ENCODE results near the gene HOXD3.

Gene HOXD3

DNA sequence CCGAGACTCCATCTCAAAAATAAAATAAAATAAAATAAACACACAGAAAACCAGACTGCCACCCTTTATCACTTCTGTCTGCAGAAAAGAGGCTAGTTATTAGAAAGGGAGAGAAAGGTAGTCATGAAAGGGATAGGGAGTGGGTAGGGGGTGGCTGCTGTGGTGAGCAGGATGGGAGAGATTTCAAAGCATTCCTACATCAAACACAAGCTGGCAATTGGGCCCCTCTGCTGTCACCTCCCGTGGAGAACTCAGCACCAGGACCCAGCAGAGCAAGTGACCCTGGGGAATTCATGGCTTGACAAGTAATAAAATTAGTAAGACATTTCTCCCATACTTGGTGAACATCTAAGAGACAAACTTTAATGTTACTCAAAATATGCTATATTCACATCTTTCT, 27.6 kb downstream of the HOXD3 start:
- no peak for DNase-seq

DNA sequence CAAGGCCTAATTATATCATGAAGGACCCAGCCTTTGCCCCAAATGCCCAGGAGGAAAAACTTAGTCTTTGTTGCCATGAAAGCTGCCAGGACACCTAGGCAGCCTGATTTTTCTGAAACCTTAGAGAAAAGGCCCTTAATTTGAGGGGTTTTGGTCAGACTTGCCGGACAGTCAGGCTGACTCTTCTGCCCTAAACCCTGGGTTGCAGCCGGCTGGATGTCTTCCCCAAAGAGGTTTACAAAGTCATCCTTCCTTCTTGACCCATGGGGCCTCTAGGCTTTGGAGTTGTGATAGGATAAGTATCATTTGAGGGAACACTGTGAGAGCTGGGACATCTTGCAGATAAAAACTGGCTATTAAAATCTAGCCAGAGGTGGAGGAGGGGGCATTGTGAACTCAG, 28.9 kb downstream of the HOXD3 start:
- no peak for DNase-seq

GRCh38 chr2:176187200-176187898, 30.2 kb downstream of the HOXD3 start:
- DNase-seq, result no peak

DNA sequence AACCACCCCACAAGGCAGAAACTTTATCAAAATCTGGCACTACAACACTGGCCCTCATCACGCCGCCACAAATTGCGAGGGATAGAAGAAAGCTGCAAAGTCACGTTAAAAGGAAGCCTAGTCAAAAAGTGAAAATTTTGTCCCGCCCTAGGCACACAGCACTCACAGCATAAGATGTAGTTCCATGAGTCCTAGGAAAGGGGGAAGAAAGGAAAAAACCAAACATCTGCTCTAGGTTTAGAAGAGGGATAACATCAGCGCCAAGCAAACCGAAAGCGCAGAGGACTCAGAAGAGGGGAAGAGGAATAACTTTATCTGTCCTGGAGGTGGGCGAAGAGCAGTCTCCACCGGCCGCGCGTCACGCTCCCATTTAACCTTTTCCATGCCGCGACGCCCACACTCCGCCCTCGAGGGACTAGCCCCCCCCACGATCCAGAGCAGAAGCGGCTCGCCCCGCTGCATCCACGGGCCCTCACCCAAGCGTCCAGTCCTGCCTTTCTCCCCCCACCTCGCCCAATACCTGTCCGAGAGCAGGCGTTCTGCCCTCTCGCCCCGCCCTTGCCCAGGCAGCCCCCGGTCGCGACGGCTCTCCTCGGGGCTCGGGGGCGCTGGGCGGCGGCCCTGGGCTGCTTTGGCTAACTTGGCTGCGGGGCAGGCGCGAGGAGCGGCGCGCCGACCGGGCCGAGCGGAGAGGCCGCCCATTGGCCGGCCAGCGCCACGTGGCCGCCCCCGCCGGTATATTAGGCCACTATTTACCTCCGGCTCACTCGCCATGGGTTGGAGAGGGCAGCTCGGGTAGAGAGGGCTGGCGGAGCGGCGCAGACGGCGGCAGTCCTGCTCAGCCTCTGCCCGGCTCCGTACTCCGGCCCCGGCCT, 31.0 kb downstream of the HOXD3 start, which contains the start of gene HOXD1:
TSS of gene HOXD1 (plus strand) at position 770 of the 875 bp plus-strand sequence. CDS start 134 bp downstream, outside the sequence.
- peak; percentile 65 for DNase-seq

DNA sequence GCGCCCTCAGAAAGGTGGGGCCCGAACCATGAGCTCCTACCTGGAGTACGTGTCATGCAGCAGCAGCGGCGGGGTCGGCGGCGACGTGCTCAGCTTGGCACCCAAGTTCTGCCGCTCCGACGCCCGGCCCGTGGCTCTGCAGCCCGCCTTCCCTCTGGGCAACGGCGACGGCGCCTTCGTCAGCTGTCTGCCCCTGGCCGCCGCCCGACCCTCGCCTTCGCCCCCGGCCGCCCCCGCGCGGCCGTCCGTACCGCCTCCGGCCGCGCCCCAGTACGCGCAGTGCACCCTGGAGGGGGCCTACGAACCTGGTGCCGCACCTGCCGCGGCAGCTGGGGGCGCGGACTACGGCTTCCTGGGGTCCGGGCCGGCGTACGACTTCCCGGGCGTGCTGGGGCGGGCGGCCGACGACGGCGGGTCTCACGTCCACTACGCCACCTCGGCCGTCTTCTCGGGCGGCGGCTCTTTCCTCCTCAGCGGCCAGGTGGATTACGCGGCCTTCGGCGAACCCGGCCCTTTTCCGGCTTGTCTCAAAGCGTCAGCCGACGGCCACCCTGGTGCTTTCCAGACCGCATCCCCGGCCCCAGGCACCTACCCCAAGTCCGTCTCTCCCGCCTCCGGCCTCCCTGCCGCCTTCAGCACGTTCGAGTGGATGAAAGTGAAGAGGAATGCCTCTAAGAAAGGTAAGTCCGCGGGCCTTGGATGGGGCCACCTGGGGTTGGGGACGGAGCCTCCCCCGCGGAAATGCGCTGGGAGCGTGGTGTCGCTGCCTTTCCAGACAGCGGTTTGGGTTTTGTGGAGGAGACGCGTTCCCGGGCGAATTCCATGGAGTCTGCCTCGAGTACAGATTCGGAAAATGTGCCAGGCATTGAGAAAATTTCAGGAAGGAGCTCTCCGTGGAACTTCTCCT, 31.9 kb downstream of the HOXD3 start:
- no peak for DNase-seq

- DNase-seq, result no peak
Measured at GRCh38 chr2:176189681-176190641, 32.9 kb downstream of the HOXD3 start.

DNA sequence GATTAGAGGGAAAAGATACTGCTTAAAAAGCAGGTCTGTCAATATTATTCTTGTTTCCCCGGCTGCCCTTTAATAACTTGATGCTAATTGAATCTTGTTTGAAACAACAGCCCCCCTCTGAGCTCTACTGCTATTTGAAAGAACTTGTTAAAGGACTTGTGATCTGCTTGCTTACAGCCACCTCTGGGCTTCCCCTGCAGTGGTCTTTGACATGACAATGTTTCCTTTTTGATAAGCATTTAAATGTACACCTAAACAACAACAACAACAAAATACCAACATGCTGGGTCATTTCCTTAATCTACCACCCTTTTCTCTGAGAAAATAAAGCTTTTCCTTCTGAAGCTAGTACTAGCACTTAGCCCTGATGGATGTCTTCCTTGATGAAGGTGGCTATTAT, 35.2 kb downstream of the HOXD3 start:
- no peak for DNase-seq

DNA sequence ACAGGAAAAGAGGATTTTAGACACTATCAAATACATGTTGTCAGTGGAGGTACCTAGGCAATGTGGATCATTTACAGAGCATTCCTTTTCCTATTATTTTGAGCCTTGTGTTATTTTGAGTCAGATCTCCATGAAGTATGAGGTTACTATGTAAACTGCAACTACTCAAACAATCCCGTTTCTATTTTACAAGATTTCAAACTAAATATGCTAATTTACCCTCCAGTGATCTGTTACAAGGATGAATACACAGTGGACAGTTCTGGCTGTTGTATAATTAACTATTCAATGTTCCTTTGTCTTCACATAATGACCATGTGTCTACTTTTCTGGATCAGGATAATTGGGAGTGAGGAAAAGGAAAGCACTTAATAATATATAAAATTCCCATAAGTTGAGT, 35.9 kb downstream of the HOXD3 start:
- DNase-seq, result no peak

- DNase-seq, result no peak
Measured at GRCh38 chr2:176199902-176200301, 42.8 kb downstream of the HOXD3 start.

GRCh38 chr2:176200971-176201370, 43.9 kb downstream of the HOXD3 start:
- no peak for DNase-seq

DNA sequence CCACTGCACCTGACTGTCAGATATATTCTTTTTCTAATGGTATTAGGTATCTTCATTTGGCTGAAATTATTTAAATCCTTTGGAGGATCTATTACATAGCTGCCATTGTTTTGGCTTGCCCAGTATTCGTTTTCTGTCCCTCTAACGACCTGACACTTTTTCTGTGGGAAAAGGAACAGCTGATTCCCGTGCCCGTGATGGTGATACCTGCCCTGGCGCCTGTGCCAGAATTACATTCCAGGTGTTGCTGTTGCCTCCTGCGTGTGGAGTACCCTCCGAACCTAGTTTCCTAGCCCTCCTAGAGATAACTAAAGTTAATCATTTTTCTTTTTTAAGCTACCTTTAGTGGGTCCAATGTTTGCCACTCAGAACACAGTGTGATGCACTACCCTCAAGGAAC, 45.4 kb downstream of the HOXD3 start:
- no peak for DNase-seq

GRCh38 chr2:176205126-176205525, 48.0 kb downstream of the HOXD3 start:
- no peak for DNase-seq

- no peak for DNase-seq
Measured at GRCh38 chr2:176206136-176206535, 49.0 kb downstream of the HOXD3 start.

GRCh38 chr2:176206682-176207081, 49.6 kb downstream of the HOXD3 start:
- DNase-seq, result no peak

- no peak for DNase-seq
Measured at GRCh38 chr2:176211110-176211509, 54.0 kb downstream of the HOXD3 start.

DNA sequence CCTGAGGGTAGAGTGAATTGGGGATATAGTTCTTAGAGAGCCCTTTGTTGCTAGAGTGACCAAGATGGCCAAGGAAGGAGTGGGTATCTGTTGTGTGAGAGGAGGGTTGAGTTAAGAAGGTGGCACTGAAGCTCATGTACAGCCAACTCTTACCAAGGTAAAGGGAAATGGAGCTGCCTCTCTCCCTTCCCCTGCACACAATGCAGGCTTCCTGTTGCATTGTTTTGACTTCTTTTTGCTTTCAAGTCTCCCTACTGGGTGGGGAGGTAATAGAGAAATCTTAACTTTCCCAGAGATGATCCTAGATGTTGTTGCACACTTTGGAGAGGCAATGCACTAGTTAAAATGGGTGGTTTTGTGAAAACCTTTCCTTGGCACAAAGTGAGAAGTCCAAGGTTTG, 55.2 kb downstream of the HOXD3 start:
- no peak for DNase-seq

DNA sequence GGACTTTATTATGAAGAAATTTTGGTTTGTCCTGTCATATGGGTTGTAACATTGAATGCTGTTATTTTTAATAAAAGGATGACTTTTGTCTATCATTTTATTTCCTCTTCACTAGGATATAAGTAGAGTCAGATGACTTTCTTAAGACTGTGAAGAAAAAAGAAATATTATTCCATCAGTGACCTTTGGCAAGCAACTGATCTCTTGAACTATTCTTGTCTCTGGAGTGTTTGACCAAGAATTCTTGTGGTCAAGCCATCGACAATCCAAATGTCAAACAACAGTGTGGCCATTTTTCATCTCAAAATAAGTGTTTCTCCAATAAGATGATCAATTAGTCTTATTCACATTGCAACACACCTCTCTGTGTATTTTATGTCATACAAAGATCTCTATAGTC, 56.3 kb downstream of the HOXD3 start:
- DNase-seq, result no peak

All from NCI-H2171 (cell line).